ENCODE data around the gene FBXO42. TPM values are rescaled to one million over a fixed set of nuclear protein-coding genes. Genes with fewer than 3 reads are reported as not detected.
A peak's percentile ranks its signal among the peaks of the same experiment; 100 is the strongest.
"Not testable (repeated sequence)": the region's sequence is repeated elsewhere in the genome, so short reads cannot be mapped to it uniquely, and the experiment has no call there.

FBXO42 gene
- total and polyA plus RNA-seq, 12 donors, result 14.0 to 44.9 (median 19.7) TPM

DNA sequence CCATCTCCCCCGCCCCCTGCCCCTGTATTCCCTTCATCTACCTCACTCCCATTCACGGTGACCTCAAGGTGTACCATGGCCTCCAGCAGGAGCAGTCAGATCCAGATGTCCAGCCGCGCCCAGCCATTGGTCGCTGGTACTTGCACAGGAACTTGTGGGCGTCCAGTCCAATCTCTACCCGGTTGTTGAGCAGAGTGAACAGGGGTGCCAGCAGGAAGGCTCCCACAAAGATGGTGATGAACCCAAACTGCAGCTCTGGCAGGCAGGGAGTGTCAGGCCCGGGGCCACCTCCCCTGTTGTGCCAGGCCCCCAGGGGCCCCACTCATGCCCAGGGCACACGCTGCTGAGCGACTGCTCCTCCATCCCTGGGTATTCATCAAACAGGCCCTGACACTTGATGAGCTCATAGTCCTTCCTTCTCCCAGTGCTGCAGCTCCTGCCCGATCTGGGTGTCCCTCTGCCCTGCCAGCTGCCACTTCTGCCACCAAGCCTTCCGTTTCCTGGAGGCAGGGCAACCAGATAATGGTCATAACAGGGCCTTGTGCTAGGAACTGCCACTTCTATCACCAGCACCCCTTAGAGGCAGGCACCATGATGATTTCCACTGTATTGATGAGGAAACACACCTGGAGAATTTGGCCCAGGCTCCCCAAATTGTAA is 134.1 kb downstream of the FBXO42 start:
- intact Hi-C loops (cut with DNase I), result no loop called here
- H3K27ac ChIP-seq, result peak overlapping the region in 1 of 5 donors; percentile 84

DNA sequence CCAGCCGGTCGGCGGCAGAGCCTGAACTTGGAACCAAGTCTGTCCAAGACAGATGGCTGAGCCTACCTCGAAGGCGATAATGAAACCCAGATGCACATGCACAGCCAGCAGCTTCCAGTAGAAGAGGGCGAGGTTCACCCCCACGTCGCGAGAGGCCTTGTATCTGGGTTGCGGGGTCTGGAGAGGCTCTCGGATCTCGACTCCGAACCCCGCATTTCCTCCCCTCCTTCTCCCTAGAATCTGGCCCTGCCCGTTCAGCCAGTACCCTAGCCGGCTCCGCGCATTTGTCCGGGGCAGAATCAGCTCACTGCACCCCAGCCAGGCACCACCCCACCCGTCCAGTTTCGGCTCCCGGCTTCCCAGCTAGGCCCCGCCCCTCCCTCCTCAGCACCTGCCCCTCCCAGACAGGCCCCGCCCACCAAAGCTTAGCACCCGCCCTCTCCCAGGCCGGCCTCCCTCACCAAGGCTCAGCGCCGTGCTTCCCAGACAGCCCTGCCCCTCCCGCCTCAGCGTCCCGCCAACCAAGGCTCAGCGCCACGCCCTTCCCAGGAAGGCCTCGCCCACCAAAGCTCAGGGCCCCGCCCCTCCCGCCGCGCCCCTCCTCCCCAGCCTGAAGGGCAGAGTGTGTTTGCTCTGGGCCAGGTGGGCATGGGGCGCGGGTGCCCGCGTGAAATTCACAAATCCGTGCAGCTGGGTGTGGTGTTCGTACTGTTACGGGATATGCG is 135.1 kb downstream of the FBXO42 start:
- Histone ChIP-seq H3K4me1 (replicated peaks in 1 of 2) (peaks cover 6 to 14% of the 10 kb centered on the region in 2 donors), H3K4me3 (peak overlapping the region in 3 of 4 donors; percentile 22 to 50 (median 37)), H3K36me3 (replicated peaks in 1 of 2) (no peaks in the 10 kb centered on the region), H3K9me3 (replicated peaks in 1 of 3) (no peaks in the 10 kb centered on the region), H3K27ac (peak overlapping the region; percentile 36 to 84 (median 43)), H3K27me3 (no peaks in the 10 kb centered on the region)
- TF ChIP-seq, protein P1, sequence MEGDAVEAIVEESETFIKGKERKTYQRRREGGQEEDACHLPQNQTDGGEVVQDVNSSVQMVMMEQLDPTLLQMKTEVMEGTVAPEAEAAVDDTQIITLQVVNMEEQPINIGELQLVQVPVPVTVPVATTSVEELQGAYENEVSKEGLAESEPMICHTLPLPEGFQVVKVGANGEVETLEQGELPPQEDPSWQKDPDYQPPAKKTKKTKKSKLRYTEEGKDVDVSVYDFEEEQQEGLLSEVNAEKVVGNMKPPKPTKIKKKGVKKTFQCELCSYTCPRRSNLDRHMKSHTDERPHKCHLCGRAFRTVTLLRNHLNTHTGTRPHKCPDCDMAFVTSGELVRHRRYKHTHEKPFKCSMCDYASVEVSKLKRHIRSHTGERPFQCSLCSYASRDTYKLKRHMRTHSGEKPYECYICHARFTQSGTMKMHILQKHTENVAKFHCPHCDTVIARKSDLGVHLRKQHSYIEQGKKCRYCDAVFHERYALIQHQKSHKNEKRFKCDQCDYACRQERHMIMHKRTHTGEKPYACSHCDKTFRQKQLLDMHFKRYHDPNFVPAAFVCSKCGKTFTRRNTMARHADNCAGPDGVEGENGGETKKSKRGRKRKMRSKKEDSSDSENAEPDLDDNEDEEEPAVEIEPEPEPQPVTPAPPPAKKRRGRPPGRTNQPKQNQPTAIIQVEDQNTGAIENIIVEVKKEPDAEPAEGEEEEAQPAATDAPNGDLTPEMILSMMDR (IDR thresholded peaks at IDR 0.05), result no peak
- TF ChIP-seq POLR2A (IDR thresholded peaks at IDR 0.05), result peak in 1 of 2 donors; percentile 69
- DNase-seq, result peak; percentile 98 to 100 (median 99)
- intact Hi-C loops (cut with DNase I), result no loop called here
- 1 to 2% (median 2%) methylated on average over 23 to 46 of the region's 46 CpGs for WGBS, 4 donors

More for the DNA sequence above, 134.1 kb downstream of the FBXO42 start:
- Histone ChIP-seq H3K4me3 (peak overlapping the region in 1 of 4 donors; percentile 50), H3K36me3 (replicated peaks in 1 of 2) (no peaks in the 10 kb centered on the region), H3K27me3 (no peaks in the 10 kb centered on the region), H3K4me1 (replicated peaks in 1 of 2) (peaks cover 6 to 14% of the 10 kb centered on the region in 2 donors), H3K9me3 (replicated peaks in 1 of 3) (no peaks in the 10 kb centered on the region)
- TF ChIP-seq, protein P1 (IDR thresholded peaks at IDR 0.05), result no peak
- TF ChIP-seq POLR2A (IDR thresholded peaks at IDR 0.05), result no peak
- WGBS, 4 donors, result 70 to 86% (median 80%) methylated on average over 8 to 12 of the region's 12 CpGs
- DNase-seq, result peak in 3 of 7 donors; percentile 32 to 62 (median 32)

DNA sequence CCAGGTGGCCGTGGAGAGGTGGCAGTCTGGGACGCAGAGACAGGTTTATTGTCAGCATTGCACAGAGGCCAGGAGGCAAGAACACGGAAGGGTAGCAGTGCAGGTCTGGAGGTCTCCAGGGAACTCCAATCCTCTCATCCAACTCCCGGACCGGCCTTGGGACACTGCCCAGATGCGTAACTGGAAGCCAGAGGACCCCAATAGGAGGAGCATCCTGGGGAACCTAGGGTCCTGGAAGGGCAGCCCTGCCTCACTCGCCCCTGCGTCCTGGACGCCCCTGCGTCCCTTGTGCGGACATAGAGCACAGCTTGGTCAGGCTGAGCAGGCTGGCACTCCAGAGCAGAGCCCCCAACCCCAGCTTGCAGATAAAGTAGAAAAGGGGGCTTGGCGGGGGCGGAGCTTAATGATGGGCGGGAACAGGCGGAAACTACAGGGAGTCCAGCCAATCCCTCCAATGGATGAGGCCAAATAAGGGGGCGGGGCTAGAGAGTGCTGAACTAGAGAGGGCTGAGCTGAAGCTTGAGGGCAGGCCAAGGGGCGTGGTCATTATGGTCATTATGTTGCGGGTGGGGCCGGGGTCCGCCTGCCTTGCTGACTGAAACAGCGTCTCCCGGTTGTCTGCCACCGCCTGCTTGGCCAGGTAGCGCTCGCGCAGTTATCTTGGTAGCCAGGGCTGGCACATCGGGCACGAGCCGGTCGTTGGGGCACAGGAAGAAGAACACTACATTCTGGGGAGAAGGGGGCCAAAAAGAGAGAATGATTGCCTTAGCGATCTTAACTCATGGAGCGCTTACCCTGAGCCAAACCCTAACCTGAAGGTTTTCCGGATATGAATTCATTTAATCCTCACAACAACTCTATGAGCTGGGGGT is 136.2 kb downstream of the FBXO42 start:
- 8 to 15% (median 13%) methylated on average over 23 to 33 of the region's 33 CpGs for WGBS, 4 donors
- peak; percentile 88 to 97 (median 95) for DNase-seq
- TF ChIP-seq, protein P1 (IDR thresholded peaks at IDR 0.05), result no peak
- TF ChIP-seq POLR2A (IDR thresholded peaks at IDR 0.05), result peak in 1 of 2 donors; percentile 41
- H3K27me3 ChIP-seq, result no peaks in the 10 kb centered on the region
- peak overlapping the region in 2 of 4 donors; percentile 37 to 50 for H3K4me3 ChIP-seq
- H3K4me1 ChIP-seq (replicated peaks in 1 of 2), result peaks cover 6 to 14% of the 10 kb centered on the region in 2 donors
- intact Hi-C loops (cut with DNase I), result no loop called here
- no peaks in the 10 kb centered on the region for H3K9me3 ChIP-seq (replicated peaks in 1 of 3)
- H3K27ac ChIP-seq, result peak overlapping the region in 3 of 5 donors; percentile 43 to 84 (median 62)
- H3K36me3 ChIP-seq (replicated peaks in 1 of 2), result no peaks in the 10 kb centered on the region

DNA sequence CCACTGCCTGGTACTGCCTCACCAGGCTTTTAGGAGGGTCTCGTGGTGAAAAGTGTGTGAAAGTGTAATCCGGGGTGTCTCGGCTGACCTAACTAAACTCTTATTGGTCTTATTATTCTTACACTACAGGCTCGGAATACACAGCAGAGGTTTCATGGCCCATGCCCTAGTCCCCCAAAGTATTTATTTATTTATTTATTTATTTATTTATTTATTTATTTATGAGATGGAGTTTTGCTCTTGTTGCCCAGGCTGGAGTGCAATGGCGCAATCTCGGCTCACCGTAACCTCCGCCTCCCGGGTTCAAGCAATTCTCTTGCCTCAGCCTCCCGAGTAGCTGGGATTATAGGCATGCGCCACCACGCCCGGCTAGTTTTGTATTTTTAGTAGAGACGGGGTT is 137.0 kb downstream of the FBXO42 start:
- WGBS, 4 donors, result 91 to 96% (median 94%) methylated on average over 14 of the region's 14 CpGs
- intact Hi-C loops (cut with DNase I), result not testable (repeated sequence)

DNA sequence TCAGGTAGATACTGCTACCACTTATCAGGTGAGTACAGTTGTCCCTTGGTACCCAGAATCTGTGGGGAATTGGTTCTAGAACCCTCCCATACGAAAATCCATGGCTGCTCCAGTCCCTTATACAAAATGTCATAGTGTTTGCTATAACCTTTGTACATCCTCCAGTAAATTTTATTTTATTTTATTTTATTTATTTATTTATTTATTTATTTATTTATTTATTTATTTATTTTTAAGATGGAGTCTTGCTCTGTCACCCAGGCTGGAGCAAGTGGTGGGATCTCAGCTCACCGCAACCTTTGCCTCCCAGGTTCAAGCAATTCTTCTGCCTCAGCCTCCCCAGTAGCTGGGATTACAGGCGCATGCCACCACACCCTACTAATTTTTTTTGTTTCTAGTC is 138.7 kb downstream of the FBXO42 start:
- H3K4me3 ChIP-seq; DNase-seq; H3K27me3 ChIP-seq; H3K36me3 ChIP-seq (replicated peaks in 1 of 2); H3K9me3 ChIP-seq (replicated peaks in 1 of 3); intact Hi-C loops (cut with DNase I); H3K27ac ChIP-seq: not testable (repeated sequence)
- H3K4me1 ChIP-seq (replicated peaks in 1 of 2), result peaks cover 10 to 19% of the 10 kb centered on the region in 2 donors
- WGBS, 4 donors, result 89 to 92% (median 90%) methylated on average over 3 of the region's 3 CpGs

More for the DNA sequence above, 137.0 kb downstream of the FBXO42 start:
- peaks cover 6 to 14% of the 10 kb centered on the region in 2 donors for H3K4me1 ChIP-seq (replicated peaks in 1 of 2)
- H3K27me3 ChIP-seq; H3K36me3 ChIP-seq (replicated peaks in 1 of 2); H3K4me3 ChIP-seq; DNase-seq; H3K9me3 ChIP-seq (replicated peaks in 1 of 3); H3K27ac ChIP-seq: not testable (repeated sequence)
